Putamen (tissue), 1 donor: Measurements from ENCODE around the gene RANBP17.

Source experiments
- DNase-seq: peaks from one replicate; pipeline ENCODE4 v3.0.0-alpha.2; 2016; ENCODE audit warnings: low spot score

The RANBP17 gene

DNA sequence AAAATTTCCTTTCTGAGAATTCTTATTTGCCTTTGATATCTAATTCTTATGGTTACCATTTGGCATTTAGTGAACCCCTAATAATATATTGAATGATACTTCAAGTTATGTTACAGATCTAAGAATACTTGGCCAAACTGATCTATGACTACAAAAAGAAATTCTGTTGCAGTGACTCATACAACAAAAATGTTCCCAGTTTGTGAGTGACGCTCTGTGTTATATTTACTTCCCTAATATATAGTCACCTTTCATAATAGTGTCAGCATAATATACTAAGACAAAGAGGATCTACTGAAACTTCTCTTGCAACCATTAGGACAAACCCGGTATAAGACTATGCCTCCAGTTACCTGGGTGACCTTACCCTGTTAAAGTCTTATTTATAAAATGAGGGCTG is 230.4 kb downstream of the RANBP17 start:
- no peak for DNase-seq

DNA sequence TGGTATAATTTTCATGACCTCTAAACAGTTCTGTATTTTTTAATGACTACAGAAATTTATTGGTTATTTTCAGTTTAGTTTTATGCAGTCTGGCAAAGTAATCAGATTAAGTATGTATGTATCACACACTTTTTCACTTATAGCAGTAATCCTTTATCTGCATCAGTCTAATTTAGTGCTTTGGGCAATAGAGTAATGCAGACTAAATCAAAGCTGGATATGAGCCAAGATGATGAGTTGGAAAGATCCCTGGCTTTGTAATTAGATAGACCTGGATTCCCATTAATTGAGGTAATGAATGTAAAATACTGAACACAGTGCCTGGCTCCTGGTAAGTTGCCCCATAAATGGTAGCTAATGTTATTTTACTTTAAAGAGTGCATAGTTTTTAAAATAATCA is 231.8 kb downstream of the RANBP17 start:
- DNase-seq = no peak

DNA sequence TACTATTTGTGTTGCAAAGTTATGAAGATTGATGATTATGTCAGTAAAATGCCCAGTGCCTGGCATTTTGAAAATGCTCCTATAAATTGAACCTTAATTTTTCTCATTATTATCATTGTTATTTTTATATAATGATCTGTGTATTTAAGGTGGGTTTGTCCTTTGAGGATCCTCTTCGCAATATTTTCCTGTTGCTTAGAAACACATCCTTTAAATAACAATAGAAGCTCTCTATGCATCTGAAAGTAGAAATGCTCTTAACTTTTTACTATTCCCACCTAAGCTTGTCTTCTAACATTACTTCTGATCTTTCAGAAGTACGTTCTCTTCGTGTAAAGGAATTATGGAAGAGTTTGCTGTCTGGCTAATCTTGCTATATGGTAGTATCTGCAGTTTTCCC is 232.5 kb downstream of the RANBP17 start:
- DNase-seq = no peak

GRCh38 chr5:171102877-171103610 is 241.2 kb downstream of the RANBP17 start:
- no peak for DNase-seq

DNA sequence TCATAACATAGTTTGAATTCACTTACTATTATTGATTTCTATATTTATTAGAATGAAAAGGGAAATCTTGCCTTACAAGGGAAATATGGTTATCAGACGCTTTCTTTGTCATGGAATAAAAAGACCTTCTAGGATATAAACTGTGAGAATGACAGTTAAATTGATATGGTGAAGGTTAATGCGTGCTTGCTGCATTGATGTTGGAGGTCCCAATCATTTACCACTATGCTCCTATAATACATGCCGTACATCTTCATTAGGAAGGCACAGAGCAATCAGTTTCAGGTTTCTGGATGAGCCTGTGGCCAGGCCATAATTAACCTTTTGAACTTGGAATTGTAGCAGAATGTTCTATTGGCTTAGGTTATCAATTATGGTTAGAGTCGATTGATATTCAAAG is 245.9 kb downstream of the RANBP17 start:
- DNase-seq = no peak

DNA sequence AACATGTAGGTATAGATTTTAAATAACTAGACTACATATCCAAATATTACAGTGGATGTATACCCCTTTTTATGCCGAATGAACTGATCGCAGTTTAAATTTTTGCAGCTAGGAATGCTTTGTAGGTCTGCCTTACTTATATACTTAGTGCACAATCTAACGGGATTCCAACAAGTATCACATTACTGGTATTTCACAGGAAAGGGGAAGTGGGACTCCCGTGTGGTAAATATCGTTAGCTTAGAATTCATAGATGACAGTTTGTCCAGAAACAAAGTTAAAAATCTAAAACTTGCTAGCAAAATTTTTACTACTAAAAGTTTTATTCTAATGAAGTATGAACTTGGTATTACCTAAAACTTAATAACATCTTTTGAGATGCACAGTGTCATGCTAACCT is 253.7 kb downstream of the RANBP17 start:
- DNase-seq = no peak

GRCh38 chr5:171116719-171117118 is 254.9 kb downstream of the RANBP17 start:
- no peak for DNase-seq

- DNase-seq = no peak
These were observed 259.3 kb downstream of the RANBP17 start for GRCh38 chr5:171120986-171121622.

GRCh38 chr5:171121638-171122037 is 259.8 kb downstream of the RANBP17 start:
- no peak for DNase-seq

DNA sequence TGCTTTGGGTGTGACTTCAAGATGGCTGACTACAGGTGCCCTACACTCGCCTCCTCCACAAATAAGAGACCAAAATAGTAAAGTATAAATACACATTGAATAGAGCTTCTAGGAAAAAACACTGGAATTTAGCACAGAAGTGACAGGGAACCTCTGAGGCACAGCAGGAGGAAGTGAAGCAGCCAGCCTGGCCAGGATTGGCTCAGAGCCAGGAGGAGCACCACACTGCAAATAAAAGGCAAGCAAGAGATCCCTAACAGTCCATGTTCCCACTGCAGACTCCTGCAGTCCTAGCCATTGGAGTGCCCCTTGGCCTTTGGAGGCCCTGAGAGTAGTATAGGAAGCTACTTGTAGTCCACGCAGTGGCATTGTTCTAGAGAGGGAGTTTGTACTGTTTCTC is 260.6 kb downstream of the RANBP17 start:
- no peak for DNase-seq

GRCh38 chr5:171123417-171123816 is 261.6 kb downstream of the RANBP17 start:
- no peak for DNase-seq

- no peak for DNase-seq
These were observed 265.5 kb downstream of the RANBP17 start for GRCh38 chr5:171127314-171127713.

DNA sequence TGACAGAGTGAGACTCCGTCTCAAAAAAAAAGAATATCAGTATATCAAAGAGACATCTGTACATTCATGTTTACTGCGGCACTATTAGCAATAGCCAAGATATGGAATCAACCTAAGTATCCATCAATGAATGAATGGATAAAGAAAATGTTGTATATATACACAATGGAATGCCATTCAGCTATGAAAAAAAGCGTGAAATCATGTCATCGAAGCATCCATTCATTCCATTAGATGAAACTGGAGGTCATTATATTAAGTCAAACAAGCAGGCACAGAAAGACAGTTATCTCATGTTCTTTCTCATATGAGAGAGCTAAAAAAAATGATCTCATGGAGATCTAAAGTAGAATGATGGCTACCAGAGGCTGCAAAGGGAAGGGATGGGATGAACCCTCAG is 266.3 kb downstream of the RANBP17 start:
- no peak for DNase-seq

DNA sequence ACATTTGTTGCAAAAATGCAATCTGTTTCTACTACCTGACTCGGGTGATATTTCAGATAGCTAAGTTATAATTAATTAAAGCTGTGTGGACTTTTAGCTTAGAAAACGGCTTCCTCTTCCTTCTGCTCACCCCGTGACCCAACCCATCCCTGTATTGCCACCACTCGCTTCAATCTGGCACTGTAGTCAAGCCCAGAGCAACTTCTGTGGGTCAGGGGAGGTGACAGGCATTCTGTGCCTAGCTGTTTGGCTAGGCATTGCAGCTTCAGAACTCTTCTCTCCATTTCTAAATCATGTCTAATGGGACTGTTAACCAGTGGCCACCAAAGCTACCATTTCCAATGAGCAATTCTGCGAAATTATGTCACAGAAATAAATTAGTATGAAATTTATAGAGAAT is 267.5 kb downstream of the RANBP17 start:
- no peak for DNase-seq

DNA sequence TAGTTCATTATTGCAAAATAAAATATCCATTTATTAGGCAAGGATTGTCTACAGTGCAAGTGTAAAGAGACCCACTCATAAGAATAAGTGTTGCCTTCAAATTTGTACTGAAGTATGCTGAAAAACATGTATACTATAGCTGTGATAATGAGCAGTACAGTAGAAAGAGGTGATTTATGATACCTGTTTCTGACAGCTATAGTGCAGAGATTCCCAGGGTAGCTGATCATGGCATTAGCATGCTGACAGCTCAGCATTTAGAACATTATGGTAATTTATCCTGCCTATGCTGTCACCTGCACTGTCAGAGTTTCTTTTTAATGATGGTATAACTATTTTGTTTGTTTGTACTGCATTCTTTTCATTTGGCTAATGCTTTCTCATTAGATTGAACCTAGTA is 269.7 kb downstream of the RANBP17 start:
- DNase-seq = peak; percentile 5

DNA sequence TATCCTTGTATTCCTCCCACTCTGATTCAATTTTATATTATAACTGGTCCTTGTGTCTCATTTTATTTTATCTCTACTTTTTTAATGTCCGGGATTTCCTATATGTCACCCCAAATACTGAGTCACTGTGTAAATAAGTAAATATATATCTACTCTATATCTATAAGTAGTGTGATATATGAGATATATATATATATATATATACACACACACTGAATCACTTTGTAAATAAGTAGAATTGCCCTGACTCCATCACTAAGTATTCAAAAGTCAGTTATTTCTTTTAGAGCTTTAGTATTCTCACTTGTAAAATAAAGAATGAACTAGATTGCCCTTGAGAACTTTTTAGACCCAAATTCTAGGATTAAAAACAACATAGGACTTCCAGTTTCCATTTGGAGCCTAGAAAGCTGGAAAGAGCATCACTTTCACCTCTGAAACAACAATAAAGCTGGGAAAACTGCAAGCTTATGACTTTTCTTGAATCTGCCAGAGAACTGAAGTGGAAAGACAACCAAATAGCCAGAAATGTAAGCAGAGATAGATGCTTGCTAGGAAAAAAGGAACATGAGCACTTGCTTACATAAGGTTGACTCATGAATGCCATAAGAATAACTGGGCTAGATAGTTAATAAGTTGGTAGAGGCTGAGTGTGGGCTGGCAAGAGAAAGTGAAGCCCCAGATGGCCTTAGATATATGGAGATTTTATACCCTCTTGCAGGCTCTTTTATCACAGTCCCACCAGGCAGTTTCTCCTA is 276.1 kb downstream of the RANBP17 start:
- peak; percentile 4 for DNase-seq

GRCh38 chr5:171139227-171139626 is 277.4 kb downstream of the RANBP17 start:
- no peak for DNase-seq

DNA sequence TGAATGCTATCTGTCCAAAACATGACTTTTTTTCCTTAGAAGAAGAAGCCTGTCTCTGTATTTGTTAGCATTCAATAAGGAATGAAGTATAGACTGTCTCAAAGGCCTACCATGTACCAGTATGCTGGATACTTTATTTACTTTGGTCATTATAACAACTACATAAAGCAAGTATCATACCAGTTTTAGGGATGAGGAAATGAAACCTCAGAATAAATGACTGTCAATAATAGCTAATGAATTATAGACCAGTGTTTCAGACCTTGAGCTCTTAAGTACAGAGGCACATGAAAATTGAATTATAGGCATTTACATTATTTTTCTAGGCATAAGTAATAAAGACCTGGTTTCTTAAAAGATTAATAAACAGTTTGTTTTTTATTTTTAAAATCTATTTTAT is 280.8 kb downstream of the RANBP17 start:
- no peak for DNase-seq

GRCh38 chr5:171143171-171143570 is 281.4 kb downstream of the RANBP17 start:
- no peak for DNase-seq

GRCh38 chr5:171143926-171144325 is 282.1 kb downstream of the RANBP17 start:
- DNase-seq = no peak

- no peak for DNase-seq
These were observed 287.5 kb downstream of the RANBP17 start for GRCh38 chr5:171149333-171149732.

DNA sequence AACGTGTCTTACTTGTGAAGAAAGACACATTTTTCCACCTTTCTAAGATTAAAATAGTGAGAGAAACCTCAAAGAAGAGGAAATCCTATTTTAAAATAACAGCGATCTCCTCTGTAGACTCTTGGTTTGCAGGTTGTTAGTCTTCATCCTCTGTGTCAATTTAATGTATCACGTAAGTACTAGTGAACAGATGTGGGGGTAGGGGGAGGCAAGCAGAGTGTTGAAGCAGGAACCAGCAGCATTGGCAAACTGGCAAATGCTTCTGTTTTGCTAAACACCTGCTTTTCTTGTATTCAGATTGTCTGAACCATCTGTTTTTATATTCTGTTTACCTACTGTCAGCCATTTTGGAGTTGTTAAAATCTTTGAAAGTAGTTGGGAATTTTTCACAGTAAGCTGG is 288.0 kb downstream of the RANBP17 start:
- no peak for DNase-seq

DNA sequence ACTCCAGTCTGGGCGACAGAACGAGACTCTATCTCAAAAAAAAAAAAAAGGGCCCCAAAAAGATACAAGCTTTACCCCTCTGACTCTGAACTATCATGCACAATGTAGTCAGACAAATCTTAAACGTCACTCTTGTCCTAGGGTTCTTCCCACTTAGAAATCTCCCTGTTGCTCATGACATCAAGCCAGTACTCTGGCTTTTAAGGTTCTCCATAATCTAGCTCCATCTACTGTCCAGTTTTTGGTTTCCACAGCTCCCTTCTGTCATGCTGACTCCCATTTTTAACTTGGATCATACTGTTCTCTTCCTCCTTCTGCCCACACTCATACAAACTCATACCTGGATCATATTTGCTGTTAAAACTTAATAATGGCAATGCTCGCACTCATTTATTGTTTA is 290.6 kb downstream of the RANBP17 start:
- no peak for DNase-seq
